ENCODE results near the gene TRAF5.

- TF ChIP-seq EZH2 (IDR thresholded peaks at IDR 0.05; ENCODE audit: low read depth), result no peak
- TF ChIP-seq, protein P1, sequence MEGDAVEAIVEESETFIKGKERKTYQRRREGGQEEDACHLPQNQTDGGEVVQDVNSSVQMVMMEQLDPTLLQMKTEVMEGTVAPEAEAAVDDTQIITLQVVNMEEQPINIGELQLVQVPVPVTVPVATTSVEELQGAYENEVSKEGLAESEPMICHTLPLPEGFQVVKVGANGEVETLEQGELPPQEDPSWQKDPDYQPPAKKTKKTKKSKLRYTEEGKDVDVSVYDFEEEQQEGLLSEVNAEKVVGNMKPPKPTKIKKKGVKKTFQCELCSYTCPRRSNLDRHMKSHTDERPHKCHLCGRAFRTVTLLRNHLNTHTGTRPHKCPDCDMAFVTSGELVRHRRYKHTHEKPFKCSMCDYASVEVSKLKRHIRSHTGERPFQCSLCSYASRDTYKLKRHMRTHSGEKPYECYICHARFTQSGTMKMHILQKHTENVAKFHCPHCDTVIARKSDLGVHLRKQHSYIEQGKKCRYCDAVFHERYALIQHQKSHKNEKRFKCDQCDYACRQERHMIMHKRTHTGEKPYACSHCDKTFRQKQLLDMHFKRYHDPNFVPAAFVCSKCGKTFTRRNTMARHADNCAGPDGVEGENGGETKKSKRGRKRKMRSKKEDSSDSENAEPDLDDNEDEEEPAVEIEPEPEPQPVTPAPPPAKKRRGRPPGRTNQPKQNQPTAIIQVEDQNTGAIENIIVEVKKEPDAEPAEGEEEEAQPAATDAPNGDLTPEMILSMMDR (conservative IDR thresholded peaks at IDR 0.05), result peak; percentile 89
These were observed 3.2 kb upstream of the TRAF5 start for GRCh38 chr1:211323156-211324063.
